ENCODE data around the gene ARHGAP40. TPM values are rescaled to one million over a fixed set of nuclear protein-coding genes. Genes with fewer than 3 reads are reported as not detected.

The ARHGAP40 gene
- total RNA-seq, 1 donor from 2014 or later, result not detected

- DNase-seq (ENCODE audit: low read depth in 2 of 2), result no peak
Observed at GRCh38 chr20:38617011-38617829, 15.6 kb downstream of the ARHGAP40 start.

GRCh38 chr20:38617830-38618196, 16.2 kb downstream of the ARHGAP40 start:
- DNase-seq (ENCODE audit: low read depth in 2 of 2), result no peak

GRCh38 chr20:38620441-38620840, 18.8 kb downstream of the ARHGAP40 start:
- no peak for DNase-seq (ENCODE audit: low read depth in 2 of 2)

- DNase-seq (ENCODE audit: low read depth in 2 of 2), result no peak
Observed at GRCh38 chr20:38623061-38623460, 21.5 kb downstream of the ARHGAP40 start.

GRCh38 chr20:38624084-38624483, 22.5 kb downstream of the ARHGAP40 start:
- DNase-seq (ENCODE audit: low read depth in 2 of 2), result no peak

GRCh38 chr20:38625896-38626295, 24.3 kb downstream of the ARHGAP40 start:
- DNase-seq (ENCODE audit: low read depth in 2 of 2), result no peak

GRCh38 chr20:38626921-38627659, 25.5 kb downstream of the ARHGAP40 start:
- no peak for DNase-seq (ENCODE audit: low read depth in 2 of 2)

GRCh38 chr20:38628580-38629470, 27.2 kb downstream of the ARHGAP40 start:
- no peak for DNase-seq (ENCODE audit: low read depth in 2 of 2)

- no peak for DNase-seq (ENCODE audit: low read depth in 2 of 2)
Observed at GRCh38 chr20:38629979-38630378, 28.4 kb downstream of the ARHGAP40 start.

GRCh38 chr20:38630727-38631126, 29.1 kb downstream of the ARHGAP40 start:
- no peak for DNase-seq (ENCODE audit: low read depth in 2 of 2)

- DNase-seq (ENCODE audit: low read depth in 2 of 2), result no peak
Observed at GRCh38 chr20:38631155-38632022, 29.8 kb downstream of the ARHGAP40 start.

- DNase-seq (ENCODE audit: low read depth in 2 of 2), result peak; percentile 17 to 55
Observed at GRCh38 chr20:38633577-38634093, 32.0 kb downstream of the ARHGAP40 start.

GRCh38 chr20:38635721-38636288, 34.2 kb downstream of the ARHGAP40 start:
- peak in 1 of 2 donors; percentile 14 for DNase-seq (ENCODE audit: low read depth in 2 of 2)

GRCh38 chr20:38640521-38640920, 38.9 kb downstream of the ARHGAP40 start:
- no peak for DNase-seq (ENCODE audit: low read depth in 2 of 2)

- DNase-seq (ENCODE audit: low read depth in 2 of 2), result no peak
Observed at GRCh38 chr20:38642498-38642897, 40.9 kb downstream of the ARHGAP40 start.

- DNase-seq (ENCODE audit: low read depth in 2 of 2), result no peak
Observed at GRCh38 chr20:38644588-38645260, 43.1 kb downstream of the ARHGAP40 start.

- DNase-seq (ENCODE audit: low read depth in 2 of 2), result no peak
Observed at GRCh38 chr20:38645351-38645750, 43.7 kb downstream of the ARHGAP40 start.

GRCh38 chr20:38645980-38646858, 44.6 kb downstream of the ARHGAP40 start:
- DNase-seq (ENCODE audit: low read depth in 2 of 2), result peak; percentile 16 to 73
